GM19397 (cell line): Measurements from ENCODE around the gene NT5C3B.
"Not testable (repeated sequence)": the region's sequence is repeated elsewhere in the genome, so short reads cannot be mapped to it uniquely, and the experiment has no call there.

Experiments
- ATAC-seq: cut with Tn5 transposase; IDR thresholded peaks from one replicate; pipeline ENCODE4 v1.9.1; 2021; ENCODE audit warnings: mild to moderate bottlenecking, moderate library complexity; ENCODE audit not compliant: unreplicated experiment

The NT5C3B gene

GRCh38 chr17:41840781-41841180 lies 4.7 kb upstream of the NT5C3B start:
- not testable (repeated sequence) for ATAC-seq

- ATAC-seq, result not testable (repeated sequence)
Measured at GRCh38 chr17:41839448-41839847, 3.4 kb upstream of the NT5C3B start.

- no peak for ATAC-seq
Measured at GRCh38 chr17:41837761-41838538, 1.9 kb upstream of the NT5C3B start, which contains the start of gene KLHL10. TSS of gene KLHL10 (plus strand) at chr17:41837825. CDS start at chr17:41837933, 108 bp downstream.

- ATAC-seq, result no peak
Measured at GRCh38 chr17:41836550-41837196, 641 bp upstream of the NT5C3B start.

GRCh38 chr17:41835214-41835799 lies 725 bp downstream of the NT5C3B start:
- ATAC-seq, result peak; percentile 29

- not testable (repeated sequence) for ATAC-seq
Measured at GRCh38 chr17:41829961-41830360, 6.1 kb downstream of the NT5C3B start.

GRCh38 chr17:41825175-41825845 lies 10.7 kb downstream of the NT5C3B start:
- ATAC-seq, result no peak

- no peak for ATAC-seq
Measured at GRCh38 chr17:41824086-41824485, 11.9 kb downstream of the NT5C3B start.

- ATAC-seq, result no peak
Measured at GRCh38 chr17:41823580-41823979, 12.5 kb downstream of the NT5C3B start.

GRCh38 chr17:41823141-41823524 lies 12.9 kb downstream of the NT5C3B start:
- ATAC-seq, result no peak

- no peak for ATAC-seq
Measured at GRCh38 chr17:41822216-41823140, 13.6 kb downstream of the NT5C3B start.

- ATAC-seq, result no peak
Measured at GRCh38 chr17:41821776-41822175, 14.3 kb downstream of the NT5C3B start.

- ATAC-seq, result no peak
Measured at GRCh38 chr17:41818024-41818423, 18.0 kb downstream of the NT5C3B start.

- ATAC-seq, result no peak
Measured at GRCh38 chr17:41816637-41817320, 19.3 kb downstream of the NT5C3B start.

GRCh38 chr17:41814195-41814594 lies 21.8 kb downstream of the NT5C3B start:
- ATAC-seq, result no peak

- no peak for ATAC-seq
Measured at GRCh38 chr17:41813699-41814124, 22.3 kb downstream of the NT5C3B start.

- no peak for ATAC-seq
Measured at GRCh38 chr17:41813152-41813680, 22.8 kb downstream of the NT5C3B start.

- ATAC-seq, result no peak
Measured at GRCh38 chr17:41812381-41813151, 23.5 kb downstream of the NT5C3B start, which contains the start of gene FKBP10. TSS of gene FKBP10 (plus strand) at chr17:41813004. CDS start at chr17:41813035, 31 bp downstream.
